K562 (cell line): ENCODE results near the gene TTYH2. TPM values are rescaled to one million over a fixed set of nuclear protein-coding genes. Genes with fewer than 3 reads are reported as not detected.
A peak's percentile ranks its signal among the peaks of the same experiment; 100 is the strongest.

Source experiments
- ADNP ChIP-seq: fragments of 200-800 bp; sonication (Bioruptor generic); IDR thresholded peaks from 2 replicates; pipeline ENCODE4 v1.6.1; 2016; ENCODE audit warnings: missing genetic modification characterization, missing compliant biosample characterization
- BRD9 ChIP-seq: fragments of 450-650 bp; IDR thresholded peaks from 2 replicates; pipeline ENCODE4 v1.6.1; 2018; ENCODE audit warnings: low read depth; ENCODE audit not compliant: partially characterized antibody
- BRF1 ChIP-seq: IDR thresholded peaks from 3 replicates; pipeline ENCODE4 v1.6.1; 2011; ENCODE audit warnings: borderline replicate concordance, mild to moderate bottlenecking; ENCODE audit not compliant: insufficient read length; ENCODE audit errors: extremely low read depth
- E2F6 ChIP-seq, 2 experiments: IDR thresholded peaks; 2 replicates each; pipeline ENCODE4 v1.6.1; 2011; ENCODE audit warnings: borderline replicate concordance in 1 of 2, control low read depth in 1 of 2, low read depth in 1 of 2, low read length in 1 of 2, mild to moderate bottlenecking in 1 of 2, mixed read lengths in 1 of 2, moderate library complexity in 1 of 2; ENCODE audit not compliant: insufficient read depth in 1 of 2, insufficient read length in 1 of 2, poor library complexity in 1 of 2, severe bottlenecking in 1 of 2; ENCODE audit errors: extremely low read depth in 1 of 2
- ESRRA ChIP-seq: fragments of 450-650 bp; IDR thresholded peaks from 2 replicates; pipeline ENCODE4 v1.6.1; 2014; ENCODE audit warnings: low read depth, mild to moderate bottlenecking, moderate library complexity, borderline replicate concordance
- ETV1 ChIP-seq: fragments of 450-650 bp; conservative IDR thresholded peaks from 2 replicates; pipeline ENCODE4 v1.6.1; 2016; ENCODE audit warnings: missing genetic modification characterization, control low read depth, low read depth, missing compliant biosample characterization
- IRF9 ChIP-seq: fragments of 450-650 bp; IDR thresholded peaks from 2 replicates; pipeline ENCODE4 v1.6.1; 2016; ENCODE audit warnings: missing biosample characterization, missing genetic modification characterization
- KLF6 ChIP-seq: fragments of 250-450 bp; sonication (Bioruptor Pico); IDR thresholded peaks from 2 replicates; pipeline ENCODE4 v1.4.0; 2020; ENCODE audit warnings: mild to moderate bottlenecking, moderate library complexity, borderline replicate concordance
- MNT ChIP-seq, 2 experiments: fragments of 450-650 bp; conservative IDR thresholded peaks; 2 replicates each; pipeline ENCODE4 v1.6.1; 2017; ENCODE audit warnings: mild to moderate bottlenecking in 2 of 2, moderate library complexity in 2 of 2
- MYC ChIP-seq, 2 experiments: fragments of 250-450 bp in 1 of 2; sonication (Bioruptor Pico) in 1 of 2; IDR thresholded peaks; 2 replicates each; pipeline versions ENCODE4 v1.5.1 to v1.6.1; 2012 to 2021; ENCODE audit warnings: low read depth in 2 of 2, borderline replicate concordance in 1 of 2, improper control_type of control experiment in 1 of 2, low read length in 1 of 2, mild to moderate bottlenecking in 1 of 2, moderate library complexity in 1 of 2
- NFIC ChIP-seq: fragments of 450-650 bp; IDR thresholded peaks from 2 replicates; pipeline ENCODE4 v1.6.1; 2017; ENCODE audit warnings: mild to moderate bottlenecking, inconsistent platforms
- TAF7 ChIP-seq: fragments of 450-650 bp; IDR thresholded peaks from 2 replicates; pipeline ENCODE4 v1.6.1; 2016; ENCODE audit warnings: missing genetic modification characterization, missing compliant biosample characterization
- TAF9B ChIP-seq: fragments of 450-650 bp; IDR thresholded peaks from 2 replicates; pipeline ENCODE4 v1.6.1; 2018; ENCODE audit warnings: mild to moderate bottlenecking; ENCODE audit not compliant: partially characterized antibody
- TFAP4 ChIP-seq: sonication (generic); formaldehyde crosslinking; IDR thresholded peaks from 2 replicates; pipeline ENCODE4 v1.8.0; 2022; ENCODE audit warnings: missing genetic modification reagents, mild to moderate bottlenecking, moderate library complexity, borderline replicate concordance
- ZNF143 ChIP-seq: sonication (generic); formaldehyde crosslinking; IDR thresholded peaks from 2 replicates; pipeline ENCODE4 v1.9.0; 2022; ENCODE audit warnings: mild to moderate bottlenecking, missing genetic modification reagents
- ZNF3 ChIP-seq: fragments of 250-450 bp; sonication (Bioruptor Pico); IDR thresholded peaks from 2 replicates; pipeline ENCODE4 v1.5.0; 2021; ENCODE audit warnings: mild to moderate bottlenecking, moderate library complexity
- ZNF75A ChIP-seq: fragments of 450-650 bp; formaldehyde crosslinking; IDR thresholded peaks from 2 replicates; pipeline ENCODE4 v1.4.0; 2020; ENCODE audit warnings: mild to moderate bottlenecking
- ZNF780A ChIP-seq: fragments of 250-450 bp; sonication (Bioruptor Pico); IDR thresholded peaks from 2 replicates; pipeline ENCODE4 v1.5.0; 2021; ENCODE audit warnings: mild to moderate bottlenecking
- polyA plus RNA-seq, 8 experiments: library from polyadenylated mRNA; depleted of rRNA in 4 of 8; stranded (reverse) in 5 of 8; unstranded in 3 of 8; fragments of >200 nt; fragmentation: Nextera tagmentation in 2 of 8; fragmentation: Illumina TruSeq in 1 of 8; extraction: Ambion mirVana in 2 of 8; extraction: Trizol in 1 of 8; gene quantifications; 2 replicates each; pipeline versions ENCODE4 v1.2.1 to v1.2.3, GENCODE V29; 2011 to 2014; ENCODE audit warnings: inconsistent platforms in 1 of 8, missing spikeins in 1 of 8
- total RNA-seq, 7 experiments: library from RNA; depleted of rRNA in 6 of 7; stranded (reverse); fragments of >200 nt in 6 of 7; fragmentation: Illumina TruSeq in 2 of 7; extraction: Trizol in 2 of 7; gene quantifications; 2 replicates each; pipeline versions ENCODE4 v1.2.1 to v1.2.3, GENCODE V29; 2011 to 2021; ENCODE audit warnings: low replicate concordance in 1 of 7

Gene TTYH2
- total and polyA plus RNA-seq, 9 of the 15 experiments (the other 6 are each of a cell fraction or from before 2014, with no cell fraction given) = 0.03 to 2.0 (median 0.91) TPM

GRCh38 chr17:74307984-74308773 is 94.8 kb downstream of the TTYH2 start (continued):
- peak in 1 of 2 experiments; percentile 44 for TF ChIP-seq E2F6 (IDR thresholded peaks at IDR 0.05; ENCODE audit: borderline replicate concordance in 1 of 2, extremely low read depth in 1 of 2, insufficient read depth in 1 of 2, insufficient read length in 1 of 2, low read depth in 1 of 2, low read length in 1 of 2, poor library complexity in 1 of 2, severe bottlenecking in 1 of 2)
- no peak for TF ChIP-seq ZNF75A (CRISPR knock-in tag)
- TF ChIP-seq ETV1 (tag) = peak; percentile 82
- TF ChIP-seq TAF9B = no peak
- no peak for TF ChIP-seq TAF7 (tag)
- peak; percentile 37; the same call in 1 of the 2 replicates for TF ChIP-seq MYC (IDR thresholded peaks at IDR 0.05; ENCODE audit: low read depth, low read length)
- no peak for TF ChIP-seq MYC (CRISPR knock-in tag; IDR thresholded peaks at IDR 0.05; ENCODE audit: borderline replicate concordance, low read depth)
- TF ChIP-seq ZNF780A (CRISPR knock-in tag) = no peak
- no peak for TF ChIP-seq BRF1
- no peak for TF ChIP-seq ZNF3 (CRISPR knock-in tag)
- TF ChIP-seq MNT (conservative IDR thresholded peaks at IDR 0.05) = peak in 1 of 2 experiments; percentile 58; a peak in 2 of 4 replicates
- peak; percentile 26; the same call in 1 of the 2 replicates for TF ChIP-seq ZNF143 (CRISPR knock-in tag)
- 0 out of 2 replicates have a peak, but pooled peaks have one; percentile 41 for TF ChIP-seq NFIC
- peak; percentile 19; the same call in 1 of the 2 replicates for TF ChIP-seq TFAP4
- no peak for TF ChIP-seq BRD9
- TF ChIP-seq KLF6 (CRISPR knock-in tag) = no peak
- no peak for TF ChIP-seq ADNP (tag)
- TF ChIP-seq IRF9 = no peak
- peak; percentile 38; the same call in 1 of the 2 replicates for TF ChIP-seq ESRRA
